ENCODE data around the gene NEK1. TPM values are rescaled to one million over a fixed set of nuclear protein-coding genes. Genes with fewer than 3 reads are reported as not detected.
A peak's percentile ranks its signal among the peaks of the same experiment; 100 is the strongest.

The NEK1 gene
- total RNA-seq, 2 experiments from 2014 or later: 15.7 to 16.7 TPM

- CTCF ChIA-PET: interaction anchor here (0.8 to 1.2 kb wide), 6 partner anchors 12 to 141 kb away, joined by 3 to 4 read pairs (median 3); no protein-coding TSS in a partner anchor
- Mint-ChIP-seq H3K4me1 (ENCODE audit: low read depth) (peaks cover 38% of the 10 kb centered on the region), H3K36me3 (ENCODE audit: low read depth) (peaks cover 5% of the 10 kb centered on the region), H3K4me3 (peak overlapping the region; percentile 20), H3K27me3 (ENCODE audit: low read depth) (no peaks in the 10 kb centered on the region), H3K27ac (peak overlapping the region; percentile 83), H3K9me3 (ENCODE audit: insufficient read depth) (no peaks in the 10 kb centered on the region)
- ATAC-seq (peak; percentile 100), DNase-seq (peak; percentile 85)
- POLR2A ChIA-PET: interaction anchor here (0.6 to 1.0 kb wide), 2 partner anchors 206 to 401 kb away, joined by 3 to 4 read pairs; partner anchors contain the start of gene CBR4
These were observed 201.3 kb downstream of the NEK1 start for GRCh38 chr4:169410839-169411770.

GRCh38 chr4:169407217-169407845, 205.1 kb downstream of the NEK1 start:
- no peak for ATAC-seq
- POLR2A ChIA-PET: no interaction called here

GRCh38 chr4:169404960-169405359, 207.4 kb downstream of the NEK1 start:
- H3K9me3 Mint-ChIP-seq (ENCODE audit: insufficient read depth): no peaks in the 10 kb centered on the region
- POLR2A ChIA-PET: no interaction called here
- DNase-seq: no peak
- H3K27ac Mint-ChIP-seq: no peak overlapping the region
- H3K4me3 Mint-ChIP-seq: no peak overlapping the region
- peaks cover 7% of the 10 kb centered on the region for H3K36me3 Mint-ChIP-seq (ENCODE audit: low read depth)
- CTCF ChIA-PET: interaction anchor here (1.4 kb wide), 1 partner anchor 8 kb away, joined by 4 read pairs; no protein-coding TSS in a partner anchor
- ATAC-seq: no peak
- no peaks in the 10 kb centered on the region for H3K27me3 Mint-ChIP-seq (ENCODE audit: low read depth)
- H3K4me1 Mint-ChIP-seq (ENCODE audit: low read depth): peaks cover 16% of the 10 kb centered on the region

More at GRCh38 chr4:169407217-169407845, 205.1 kb downstream of the NEK1 start:
- CTCF ChIA-PET: no interaction called here
- peaks cover 2% of the 10 kb centered on the region for H3K36me3 Mint-ChIP-seq (ENCODE audit: low read depth)
- H3K27ac Mint-ChIP-seq: no peak overlapping the region
- peaks cover 35% of the 10 kb centered on the region for H3K4me1 Mint-ChIP-seq (ENCODE audit: low read depth)
- DNase-seq: no peak
- no peak overlapping the region for H3K4me3 Mint-ChIP-seq
- no peaks in the 10 kb centered on the region for H3K27me3 Mint-ChIP-seq (ENCODE audit: low read depth)
- no peaks in the 10 kb centered on the region for H3K9me3 Mint-ChIP-seq (ENCODE audit: insufficient read depth)

- Mint-ChIP-seq H3K4me1 (ENCODE audit: low read depth) (peaks cover 6% of the 10 kb centered on the region), H3K9me3 (ENCODE audit: insufficient read depth) (no peaks in the 10 kb centered on the region), H3K27me3 (ENCODE audit: low read depth) (no peaks in the 10 kb centered on the region), H3K27ac (no peak overlapping the region), H3K4me3 (no peak overlapping the region), H3K36me3 (ENCODE audit: low read depth) (peaks cover 11% of the 10 kb centered on the region)
- DNase-seq (no peak), ATAC-seq (no peak)
- ChIA-PET POLR2A (no interaction called here), CTCF (no interaction called here)
These were observed 211.6 kb downstream of the NEK1 start for GRCh38 chr4:169400832-169401231.

- no peak for ATAC-seq
These were observed 212.2 kb downstream of the NEK1 start for GRCh38 chr4:169399976-169400767.

GRCh38 chr4:169398316-169398715, 214.1 kb downstream of the NEK1 start:
- Mint-ChIP-seq H3K4me3 (no peak overlapping the region), H3K27me3 (ENCODE audit: low read depth) (no peaks in the 10 kb centered on the region), H3K27ac (no peak overlapping the region), H3K9me3 (ENCODE audit: insufficient read depth) (no peaks in the 10 kb centered on the region), H3K36me3 (ENCODE audit: low read depth) (peaks cover 11% of the 10 kb centered on the region), H3K4me1 (ENCODE audit: low read depth) (peaks cover 3% of the 10 kb centered on the region)
- ChIA-PET CTCF (no interaction called here), POLR2A (no interaction called here)
- DNase-seq: no peak
- ATAC-seq: no peak

More at GRCh38 chr4:169399976-169400767, 212.2 kb downstream of the NEK1 start:
- Mint-ChIP-seq H3K27me3 (ENCODE audit: low read depth) (no peaks in the 10 kb centered on the region), H3K4me1 (ENCODE audit: low read depth) (peaks cover 6% of the 10 kb centered on the region), H3K27ac (no peak overlapping the region), H3K9me3 (ENCODE audit: insufficient read depth) (no peaks in the 10 kb centered on the region), H3K36me3 (ENCODE audit: low read depth) (peaks cover 11% of the 10 kb centered on the region), H3K4me3 (no peak overlapping the region)
- POLR2A ChIA-PET: no interaction called here
- DNase-seq: no peak
- CTCF ChIA-PET: interaction anchor here (1.6 kb wide), 1 partner anchor 11 kb away, joined by 4 read pairs; no protein-coding TSS in a partner anchor

GRCh38 chr4:169397762-169398161, 214.6 kb downstream of the NEK1 start:
- Mint-ChIP-seq H3K27me3 (ENCODE audit: low read depth) (no peaks in the 10 kb centered on the region), H3K27ac (no peak overlapping the region), H3K4me3 (no peak overlapping the region), H3K36me3 (ENCODE audit: low read depth) (peaks cover 11% of the 10 kb centered on the region), H3K9me3 (ENCODE audit: insufficient read depth) (no peaks in the 10 kb centered on the region), H3K4me1 (ENCODE audit: low read depth) (peaks cover 3% of the 10 kb centered on the region)
- DNase-seq (no peak), ATAC-seq (no peak)
- POLR2A ChIA-PET: no interaction called here
- CTCF ChIA-PET: interaction anchor here (1.1 kb wide), 1 partner anchor 16 kb away, joined by 3 read pairs; no protein-coding TSS in a partner anchor

GRCh38 chr4:169385376-169385775, 227.0 kb downstream of the NEK1 start:
- Mint-ChIP-seq H3K27ac (no peak overlapping the region), H3K4me3 (no peak overlapping the region), H3K9me3 (ENCODE audit: insufficient read depth) (no peaks in the 10 kb centered on the region), H3K4me1 (ENCODE audit: low read depth) (no peaks in the 10 kb centered on the region), H3K27me3 (ENCODE audit: low read depth) (peaks cover 5% of the 10 kb centered on the region), H3K36me3 (ENCODE audit: low read depth) (no peaks in the 10 kb centered on the region)
- ATAC-seq: no peak
- POLR2A ChIA-PET: no interaction called here
- DNase-seq: no peak
- CTCF ChIA-PET: no interaction called here

GRCh38 chr4:169384779-169385178, 227.6 kb downstream of the NEK1 start:
- no peaks in the 10 kb centered on the region for H3K36me3 Mint-ChIP-seq (ENCODE audit: low read depth)
- ChIA-PET CTCF (no interaction called here), POLR2A (no interaction called here)
- H3K27ac Mint-ChIP-seq: no peak overlapping the region
- no peak overlapping the region for H3K4me3 Mint-ChIP-seq
- ATAC-seq (no peak), DNase-seq (no peak)
- no peaks in the 10 kb centered on the region for H3K4me1 Mint-ChIP-seq (ENCODE audit: low read depth)
- H3K9me3 Mint-ChIP-seq (ENCODE audit: insufficient read depth): no peaks in the 10 kb centered on the region
- peaks cover 5% of the 10 kb centered on the region for H3K27me3 Mint-ChIP-seq (ENCODE audit: low read depth)

- Mint-ChIP-seq H3K27me3 (ENCODE audit: low read depth) (peaks cover 5% of the 10 kb centered on the region), H3K27ac (no peak overlapping the region), H3K9me3 (ENCODE audit: insufficient read depth) (no peaks in the 10 kb centered on the region), H3K4me1 (ENCODE audit: low read depth) (no peaks in the 10 kb centered on the region), H3K4me3 (no peak overlapping the region), H3K36me3 (ENCODE audit: low read depth) (no peaks in the 10 kb centered on the region)
- DNase-seq (no peak), ATAC-seq (no peak)
- ChIA-PET CTCF (no interaction called here), POLR2A (no interaction called here)
These were observed 228.7 kb downstream of the NEK1 start for GRCh38 chr4:169383724-169384123.

GRCh38 chr4:169379688-169380087, 232.7 kb downstream of the NEK1 start:
- POLR2A ChIA-PET: no interaction called here
- H3K4me3 Mint-ChIP-seq: no peak overlapping the region
- CTCF ChIA-PET: no interaction called here

More at GRCh38 chr4:169379688-169380087, 232.7 kb downstream of the NEK1 start:
- Mint-ChIP-seq H3K9me3 (ENCODE audit: insufficient read depth) (peaks cover 11% of the 10 kb centered on the region), H3K27ac (no peak overlapping the region), H3K4me1 (ENCODE audit: low read depth) (no peaks in the 10 kb centered on the region), H3K27me3 (ENCODE audit: low read depth) (peaks cover 5% of the 10 kb centered on the region), H3K36me3 (ENCODE audit: low read depth) (no peaks in the 10 kb centered on the region)
- DNase-seq (no peak), ATAC-seq (no peak)
